ENCODE measurements around the gene GLP2R.

- no peak for TF ChIP-seq KDM6A (CRISPR knock-in tag; IDR thresholded peaks at IDR 0.05; ENCODE audit: low read depth)
- TF ChIP-seq ZBTB40 (IDR thresholded peaks at IDR 0.05) = no peak
- TF ChIP-seq ZBTB40 (CRISPR knock-in tag; IDR thresholded peaks at IDR 0.05) = no peak
- TF ChIP-seq ZBTB34 (CRISPR knock-in tag; IDR thresholded peaks at IDR 0.05) = no peak
- TF ChIP-seq ZNF24 (IDR thresholded peaks at IDR 0.05) = no peak
- TF ChIP-seq ZSCAN25 (CRISPR knock-in tag; IDR thresholded peaks at IDR 0.05) = no peak
- TF ChIP-seq ZNF597 (CRISPR knock-in tag; IDR thresholded peaks at IDR 0.05) = no peak
- no peak for TF ChIP-seq ZNF367 (CRISPR knock-in tag; IDR thresholded peaks at IDR 0.05; ENCODE audit: borderline replicate concordance)
- TF ChIP-seq ZNF746 (CRISPR knock-in tag; IDR thresholded peaks at IDR 0.05) = no peak
- no peak for TF ChIP-seq ZNF790 (CRISPR knock-in tag; IDR thresholded peaks at IDR 0.05; ENCODE audit: borderline replicate concordance)
- TF ChIP-seq ZNF501 (CRISPR knock-in tag; IDR thresholded peaks at IDR 0.05) = no peak
- no peak for TF ChIP-seq MXI1 (IDR thresholded peaks at IDR 0.05; ENCODE audit: borderline replicate concordance, low read depth, low read length)
Measured at GRCh38 chr17:9868552-9868951, 42.8 kb downstream of the GLP2R start.
